ELF-1 (cell line): ENCODE measurements around the gene REST.
A peak's percentile ranks its signal among the peaks of the same experiment; 100 is the strongest.
"Not testable (repeated sequence)": the region's sequence is repeated elsewhere in the genome, so short reads cannot be mapped to it uniquely, and the experiment has no call there.

ENCODE experiments used
- DNase-seq: peaks from one replicate; pipeline ENCODE4 v3.0.0-alpha.2; 2016; ENCODE audit warnings: low read depth, low spot score

The REST gene, protein sequence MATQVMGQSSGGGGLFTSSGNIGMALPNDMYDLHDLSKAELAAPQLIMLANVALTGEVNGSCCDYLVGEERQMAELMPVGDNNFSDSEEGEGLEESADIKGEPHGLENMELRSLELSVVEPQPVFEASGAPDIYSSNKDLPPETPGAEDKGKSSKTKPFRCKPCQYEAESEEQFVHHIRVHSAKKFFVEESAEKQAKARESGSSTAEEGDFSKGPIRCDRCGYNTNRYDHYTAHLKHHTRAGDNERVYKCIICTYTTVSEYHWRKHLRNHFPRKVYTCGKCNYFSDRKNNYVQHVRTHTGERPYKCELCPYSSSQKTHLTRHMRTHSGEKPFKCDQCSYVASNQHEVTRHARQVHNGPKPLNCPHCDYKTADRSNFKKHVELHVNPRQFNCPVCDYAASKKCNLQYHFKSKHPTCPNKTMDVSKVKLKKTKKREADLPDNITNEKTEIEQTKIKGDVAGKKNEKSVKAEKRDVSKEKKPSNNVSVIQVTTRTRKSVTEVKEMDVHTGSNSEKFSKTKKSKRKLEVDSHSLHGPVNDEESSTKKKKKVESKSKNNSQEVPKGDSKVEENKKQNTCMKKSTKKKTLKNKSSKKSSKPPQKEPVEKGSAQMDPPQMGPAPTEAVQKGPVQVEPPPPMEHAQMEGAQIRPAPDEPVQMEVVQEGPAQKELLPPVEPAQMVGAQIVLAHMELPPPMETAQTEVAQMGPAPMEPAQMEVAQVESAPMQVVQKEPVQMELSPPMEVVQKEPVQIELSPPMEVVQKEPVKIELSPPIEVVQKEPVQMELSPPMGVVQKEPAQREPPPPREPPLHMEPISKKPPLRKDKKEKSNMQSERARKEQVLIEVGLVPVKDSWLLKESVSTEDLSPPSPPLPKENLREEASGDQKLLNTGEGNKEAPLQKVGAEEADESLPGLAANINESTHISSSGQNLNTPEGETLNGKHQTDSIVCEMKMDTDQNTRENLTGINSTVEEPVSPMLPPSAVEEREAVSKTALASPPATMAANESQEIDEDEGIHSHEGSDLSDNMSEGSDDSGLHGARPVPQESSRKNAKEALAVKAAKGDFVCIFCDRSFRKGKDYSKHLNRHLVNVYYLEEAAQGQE

DNA sequence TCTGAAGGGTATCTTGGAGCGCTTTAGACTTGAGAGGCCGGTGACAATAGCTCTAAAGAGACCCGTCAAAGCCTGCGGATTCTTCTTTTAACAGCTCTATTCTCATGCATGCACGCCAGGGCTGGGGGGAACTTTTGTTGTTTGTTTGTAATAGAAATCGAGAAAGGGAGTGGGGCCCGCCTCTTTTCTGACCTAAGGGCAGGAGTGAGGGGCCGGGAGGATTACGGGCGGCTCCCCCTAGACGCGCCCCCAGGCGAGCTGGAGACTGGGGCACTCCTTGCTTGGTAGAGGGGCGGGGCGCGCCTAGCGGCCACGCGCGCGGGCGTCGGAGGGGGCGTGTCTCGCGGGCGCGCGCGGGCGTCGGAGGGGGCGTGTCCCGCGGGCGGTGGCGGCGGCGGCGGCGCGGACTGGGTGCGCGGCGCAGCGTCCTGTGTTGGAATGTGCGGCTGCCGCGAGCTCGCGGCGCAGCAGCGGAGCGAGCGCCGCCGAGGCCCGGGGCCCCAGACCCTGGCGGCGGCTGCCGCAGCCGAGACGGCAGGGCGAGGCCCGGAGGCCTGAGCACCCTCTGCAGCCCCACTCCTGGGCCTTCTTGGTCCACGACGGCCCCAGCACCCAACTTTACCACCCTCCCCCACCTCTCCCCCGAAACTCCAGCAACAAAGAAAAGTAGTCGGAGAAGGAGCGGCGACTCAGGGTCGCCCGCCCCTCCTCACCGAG is at the start of gene REST:
REST (plus strand) TSS at position 412 of the 717 bp plus-strand sequence. CDS start 2,739 bp downstream, outside the sequence.
- peak; percentile 98 for DNase-seq

DNA sequence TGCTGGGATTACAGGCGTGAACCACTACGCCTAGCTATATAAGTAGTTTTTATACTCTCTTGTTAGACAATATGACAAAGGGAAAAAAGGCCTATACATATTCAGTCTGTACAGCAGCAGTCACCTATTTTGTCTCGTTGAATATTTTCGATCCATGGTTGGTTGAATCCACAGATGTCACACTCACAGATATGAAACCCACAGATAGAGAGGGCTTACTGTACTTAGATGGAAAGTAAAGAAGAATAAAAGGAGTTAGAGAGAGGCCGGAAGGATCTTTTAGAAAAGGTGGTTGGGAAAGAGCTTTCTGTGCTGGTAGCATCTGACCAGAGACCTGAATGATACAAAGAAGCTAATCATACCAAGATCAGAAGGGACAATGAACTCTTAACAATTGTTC is 47.9 kb upstream of the REST start:
- DNase-seq, result no peak

DNA sequence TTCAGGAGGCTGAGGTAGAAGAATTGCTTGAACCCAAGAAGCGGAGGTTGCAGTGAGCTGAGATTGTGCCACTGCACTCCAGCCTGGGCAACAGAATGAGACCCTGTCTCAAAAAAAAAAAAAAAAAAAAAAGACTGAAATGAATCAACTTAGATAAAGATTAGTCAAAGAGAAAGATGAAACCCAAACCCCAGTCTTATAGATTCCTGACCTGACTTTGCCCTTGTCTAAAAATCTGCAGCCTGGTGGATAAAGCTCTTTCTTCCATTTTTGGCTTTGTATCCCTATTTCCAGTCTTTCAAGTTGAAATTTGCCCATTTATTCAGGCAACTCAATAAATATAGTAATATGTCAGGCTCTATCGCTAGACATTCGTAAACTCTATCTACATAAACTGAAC is 46.9 kb upstream of the REST start:
- no peak for DNase-seq

DNA sequence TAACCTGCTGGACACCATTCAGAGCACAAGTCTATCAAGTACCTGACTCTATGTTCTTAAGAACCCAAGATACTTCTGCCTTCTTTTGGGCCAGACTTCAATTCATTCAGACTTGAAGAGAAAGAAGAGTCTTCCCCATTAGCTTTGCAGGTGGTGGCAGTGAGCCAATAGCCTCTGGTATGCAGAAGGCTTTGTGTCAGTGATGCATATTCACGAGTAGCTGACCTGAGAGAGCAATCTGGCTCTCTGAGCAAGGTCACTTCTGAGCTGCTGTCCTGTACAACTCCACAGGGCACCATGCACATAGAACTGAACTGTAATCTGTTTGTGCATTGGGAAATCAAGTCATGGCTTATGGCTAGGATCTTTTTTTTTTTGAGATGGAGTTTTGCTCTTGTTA is 46.3 kb upstream of the REST start:
- DNase-seq, result peak; percentile 47

DNA sequence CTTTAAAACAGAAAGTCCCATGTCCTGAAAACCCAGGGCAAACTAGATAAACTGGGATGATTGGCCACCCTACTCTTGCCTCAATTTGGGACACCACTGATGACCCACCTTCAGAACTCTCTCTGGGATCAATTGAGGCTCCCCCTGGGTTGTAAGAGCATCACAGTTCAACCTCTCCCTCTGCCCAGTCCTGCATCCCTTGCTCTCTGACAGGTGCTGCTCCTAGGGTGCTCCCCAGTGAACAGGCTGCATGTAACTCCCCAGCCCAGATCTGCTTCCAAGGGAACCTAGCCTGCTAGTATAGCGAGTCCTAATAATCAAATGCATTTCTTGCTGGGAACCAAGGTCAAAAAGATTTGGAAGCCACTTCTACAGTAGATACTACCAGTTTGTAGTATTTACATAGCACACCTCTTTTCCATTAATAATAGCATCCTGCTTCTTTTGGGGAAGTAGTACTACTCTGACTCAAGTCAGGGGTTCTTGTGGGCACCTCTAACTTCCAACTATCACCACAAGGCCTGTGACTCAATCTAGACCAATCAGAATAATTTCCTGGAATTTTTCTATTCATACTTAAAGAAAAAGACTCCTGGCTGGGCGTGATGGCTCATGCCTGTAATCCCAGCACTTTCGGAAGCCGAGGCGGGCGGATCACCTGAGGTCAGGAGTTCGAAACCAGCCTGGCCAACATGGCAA is 44.1 kb upstream of the REST start:
- DNase-seq, result no peak

DNA sequence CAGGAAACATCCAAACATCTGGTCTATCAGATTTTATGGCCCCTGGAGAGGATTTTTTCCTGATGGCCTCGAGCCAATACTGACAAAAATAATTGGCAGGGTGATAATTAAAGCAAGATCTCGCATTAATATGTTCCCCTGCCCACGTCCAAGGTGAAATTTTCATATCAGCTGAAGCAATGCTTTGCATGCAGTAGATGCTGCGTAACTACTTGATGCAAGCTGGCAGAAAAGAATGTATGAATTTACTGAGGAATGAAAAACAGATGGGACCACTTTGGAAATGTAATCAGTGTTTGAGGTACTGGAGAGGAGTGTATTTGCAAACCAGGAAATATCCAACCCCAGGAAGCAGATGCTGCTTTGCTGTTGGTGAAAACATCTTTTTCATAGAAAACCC is 36.8 kb upstream of the REST start:
- DNase-seq, result no peak

DNA sequence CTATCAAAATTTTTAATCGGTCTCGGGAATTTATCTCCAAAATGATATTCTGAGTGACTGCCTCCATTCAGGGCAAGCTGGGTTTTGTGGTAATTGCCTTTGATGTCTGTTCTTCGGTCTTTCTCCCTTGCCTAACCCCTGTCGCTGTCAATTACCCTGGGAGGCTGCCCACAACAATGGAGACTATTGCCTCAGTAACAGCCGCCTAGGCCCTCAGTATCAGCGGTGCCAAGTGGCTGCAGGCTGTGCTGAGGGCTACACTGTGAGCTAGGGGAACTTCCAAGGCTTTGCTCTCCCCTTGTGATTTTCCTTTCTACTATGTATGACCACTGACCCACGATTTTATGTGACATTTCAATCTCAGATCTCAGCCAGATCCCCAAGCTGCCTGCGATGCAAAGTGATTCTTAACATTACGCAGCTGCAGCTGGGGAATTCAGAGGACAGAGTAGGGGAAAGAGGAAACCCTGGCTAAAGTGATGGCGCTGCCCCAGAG is 36.3 kb upstream of the REST start:
- DNase-seq, result peak; percentile 85

DNA sequence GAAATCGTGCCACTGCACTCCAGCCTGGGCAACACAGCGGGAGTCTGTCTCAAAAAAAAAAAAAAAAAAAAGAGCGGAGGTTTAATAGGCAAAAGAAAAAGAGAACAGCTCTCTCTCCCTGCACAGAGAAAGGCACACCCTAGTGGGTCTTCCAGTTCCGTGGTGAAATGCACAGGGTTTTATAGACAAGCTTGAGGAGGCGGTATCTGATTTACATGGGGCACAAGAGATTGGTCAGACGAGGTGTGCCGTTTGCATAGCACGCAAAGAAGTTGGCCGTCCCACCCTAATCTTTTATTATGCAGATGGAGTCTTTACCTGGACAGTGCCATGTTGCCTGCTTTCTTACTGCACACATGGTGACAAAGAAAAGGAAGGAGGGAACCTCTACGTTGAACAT is 33.5 kb upstream of the REST start:
- DNase-seq, result peak; percentile 92

DNA sequence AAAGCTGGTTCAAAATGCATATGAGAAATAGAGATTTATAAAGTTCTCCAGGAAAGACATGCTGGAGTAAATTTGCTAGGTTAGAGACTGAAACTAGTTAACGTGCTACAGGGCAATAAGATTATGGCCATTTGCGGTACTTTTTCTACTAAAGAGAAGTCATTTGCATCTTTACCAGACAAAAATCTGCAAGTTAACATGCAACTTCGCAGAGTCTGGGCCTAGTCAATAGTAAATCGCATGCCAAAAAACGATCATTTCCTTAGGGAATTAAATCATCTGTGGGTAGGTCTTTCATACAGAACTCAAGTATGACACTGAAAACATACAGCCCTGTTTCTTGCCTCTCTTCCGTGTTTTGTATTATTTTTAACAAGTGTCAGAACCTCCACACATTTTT is 32.8 kb upstream of the REST start:
- no peak for DNase-seq

DNA sequence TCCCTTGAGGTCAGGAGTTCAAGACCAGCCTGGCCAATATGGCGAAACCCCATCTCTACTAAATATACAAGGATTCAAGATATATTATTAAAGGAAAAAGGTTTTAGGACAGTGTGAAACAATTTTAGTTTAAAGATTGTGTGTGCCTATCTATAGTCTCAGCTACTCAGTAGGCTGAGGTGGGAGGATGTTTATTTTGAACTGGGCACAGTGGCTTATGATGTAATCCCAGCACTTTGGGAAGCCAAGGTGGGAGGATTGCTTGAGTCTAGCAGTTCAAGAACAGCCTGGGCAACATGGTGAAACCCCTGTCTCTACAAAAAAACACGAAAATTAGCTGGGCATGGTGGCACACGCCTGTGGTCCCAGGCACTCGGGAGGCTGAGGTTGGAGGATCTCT is 31.4 kb upstream of the REST start:
- DNase-seq, result no peak

DNA sequence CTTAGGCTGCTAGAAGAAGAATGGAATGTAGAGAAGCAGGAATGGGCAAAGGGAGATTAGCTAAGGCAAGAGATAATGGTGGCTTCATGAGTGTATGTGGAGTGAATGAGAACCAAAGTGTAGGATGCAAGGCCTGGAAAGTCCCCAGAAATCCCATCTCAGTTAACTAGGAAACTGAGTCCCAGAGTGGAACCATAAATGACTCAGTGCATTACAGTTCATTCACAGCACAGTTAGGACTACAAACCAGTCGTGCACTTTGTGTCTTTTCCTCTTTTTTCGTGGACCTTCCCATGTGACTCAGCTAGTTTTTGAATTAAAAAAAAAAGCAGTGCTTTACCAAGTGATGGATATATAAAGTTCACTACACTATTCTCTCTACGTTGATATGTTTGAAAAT is 27.7 kb upstream of the REST start:
- no peak for DNase-seq

DNA sequence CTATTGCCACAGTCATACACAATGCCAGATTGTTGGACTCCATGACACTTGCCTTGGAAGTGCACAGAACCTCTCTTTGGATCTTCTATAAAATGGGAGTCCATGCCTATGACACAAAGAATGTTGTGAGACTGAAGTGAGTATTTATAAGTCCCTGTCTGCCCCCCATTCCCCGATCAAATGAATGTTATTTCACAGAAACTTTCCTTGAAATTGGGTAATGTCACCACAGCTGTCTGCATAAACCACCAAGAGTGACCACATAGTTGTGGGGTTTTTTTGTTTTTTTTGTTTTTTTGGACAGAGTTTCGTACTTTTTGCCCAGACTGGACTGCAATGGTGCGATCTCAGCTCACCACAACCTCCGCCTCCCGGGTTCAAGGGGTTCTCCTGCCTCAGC is 27.1 kb upstream of the REST start:
- no peak for DNase-seq

DNA sequence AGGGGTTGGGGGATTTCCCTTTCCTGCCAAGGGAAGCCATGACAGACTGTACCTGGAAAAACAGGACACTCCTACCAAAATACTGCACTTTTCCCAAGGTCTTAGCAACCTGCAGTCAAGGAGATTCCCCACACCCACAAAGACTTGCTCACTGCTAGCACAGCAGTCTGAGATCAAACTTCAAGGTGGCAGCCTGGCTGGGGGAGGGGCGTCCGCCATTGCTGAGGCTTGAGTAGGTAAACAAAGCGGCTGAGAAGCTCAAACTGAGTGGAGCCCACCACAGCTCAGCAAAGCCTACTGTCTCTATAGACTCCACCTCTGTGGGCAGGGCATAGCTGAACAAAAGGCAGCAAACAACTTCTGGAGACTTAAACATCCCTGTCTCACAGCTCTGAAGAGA is 23.2 kb upstream of the REST start:
- peak; percentile 63 for DNase-seq

DNA sequence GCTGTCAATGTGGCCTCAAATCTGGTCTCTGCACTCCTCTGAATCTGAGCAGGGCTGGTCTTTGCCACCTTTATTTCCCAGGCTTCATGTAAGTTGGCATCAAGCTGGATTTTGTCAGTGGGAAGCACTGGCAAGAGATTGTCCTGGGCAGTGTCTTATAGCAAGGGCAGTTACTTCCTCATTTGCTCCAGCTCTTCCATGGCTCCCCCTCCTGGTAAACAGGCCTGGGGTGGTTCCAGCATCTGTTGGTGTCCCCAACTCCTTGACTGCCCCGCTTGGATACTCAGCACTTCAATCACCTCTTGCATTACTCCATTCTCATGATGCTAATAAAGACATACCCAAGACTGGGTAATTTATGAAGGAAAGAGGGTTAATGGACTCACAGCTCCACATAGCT is 15.0 kb upstream of the REST start:
- no peak for DNase-seq

DNA sequence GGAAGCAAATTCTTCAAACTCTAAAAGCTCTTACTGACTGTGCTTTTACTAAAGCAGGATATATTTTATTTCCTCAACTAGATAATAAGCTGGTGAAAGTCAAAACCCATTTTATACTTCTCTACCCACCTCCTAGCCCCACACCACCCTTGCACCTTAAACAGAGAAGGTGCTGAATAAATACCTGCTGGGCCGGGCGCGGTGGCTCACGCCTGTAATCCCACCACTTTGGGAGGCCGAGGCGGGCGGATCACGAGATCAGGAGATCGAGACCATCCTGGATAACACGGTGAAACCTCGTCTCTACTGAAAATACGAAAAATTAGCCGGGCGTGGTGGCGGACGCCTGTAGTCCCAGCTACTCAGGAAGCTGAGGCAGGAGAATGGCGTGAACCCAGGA is 9.9 kb upstream of the REST start:
- DNase-seq, result not testable (repeated sequence)

DNA sequence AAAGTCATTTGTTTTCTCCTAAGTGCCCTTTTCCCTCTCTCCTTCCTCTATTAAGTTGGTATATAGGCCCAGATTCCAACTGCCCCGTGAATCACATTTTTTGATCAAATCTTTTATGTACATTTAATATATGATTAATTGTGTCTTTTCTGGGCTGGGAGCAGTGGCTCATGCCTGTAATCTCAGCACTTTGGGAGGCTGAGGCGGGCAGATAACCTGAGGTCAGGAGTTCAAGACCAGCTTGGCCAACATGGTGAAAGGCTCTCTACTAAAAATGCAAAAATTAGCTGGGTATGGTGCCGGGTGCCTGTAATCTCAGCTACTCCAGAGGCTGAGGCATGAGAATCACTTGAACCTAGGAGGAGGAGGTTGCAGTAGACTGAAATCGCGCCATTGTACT is 7.5 kb upstream of the REST start:
- DNase-seq, result not testable (repeated sequence)

DNA sequence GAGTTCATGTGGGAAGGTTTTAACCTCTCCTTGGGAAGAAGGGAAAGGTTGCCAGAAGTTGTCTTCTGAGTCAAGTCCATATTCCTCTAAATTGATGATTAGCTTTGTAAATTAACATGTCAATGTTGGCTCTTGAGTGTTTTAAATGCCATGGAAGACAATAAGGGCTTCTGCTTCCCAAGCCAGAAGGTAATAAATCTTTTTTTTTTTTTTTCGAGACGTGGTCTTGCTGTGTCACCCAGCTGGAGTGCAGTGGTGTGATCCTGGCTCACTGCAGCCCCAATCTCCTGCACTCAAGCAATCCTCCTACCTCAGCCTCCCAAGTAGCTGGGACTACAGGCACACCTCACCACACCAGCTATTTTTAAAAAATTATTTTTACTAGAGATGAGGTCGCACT is 5.0 kb upstream of the REST start:
- DNase-seq, result no peak

DNA sequence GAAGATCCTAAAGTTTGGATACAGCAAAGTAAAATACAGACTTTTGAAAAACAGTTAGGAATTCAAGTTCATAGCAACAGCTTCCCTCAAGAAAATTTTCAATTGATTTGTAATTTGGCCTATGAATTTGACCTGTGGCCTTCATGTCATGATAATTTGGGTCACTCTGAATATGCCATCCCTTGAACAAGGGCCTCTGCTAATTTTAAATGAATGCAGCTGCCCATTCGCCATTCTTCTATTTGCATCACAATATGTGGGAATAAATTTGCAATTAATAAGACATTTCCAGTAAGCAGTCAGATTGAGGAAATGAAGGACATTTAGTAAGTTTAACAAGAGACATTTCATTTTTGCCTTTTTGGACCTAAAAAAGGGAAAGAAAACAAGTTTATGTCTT is 1.9 kb upstream of the REST start:
- DNase-seq, result no peak

DNA sequence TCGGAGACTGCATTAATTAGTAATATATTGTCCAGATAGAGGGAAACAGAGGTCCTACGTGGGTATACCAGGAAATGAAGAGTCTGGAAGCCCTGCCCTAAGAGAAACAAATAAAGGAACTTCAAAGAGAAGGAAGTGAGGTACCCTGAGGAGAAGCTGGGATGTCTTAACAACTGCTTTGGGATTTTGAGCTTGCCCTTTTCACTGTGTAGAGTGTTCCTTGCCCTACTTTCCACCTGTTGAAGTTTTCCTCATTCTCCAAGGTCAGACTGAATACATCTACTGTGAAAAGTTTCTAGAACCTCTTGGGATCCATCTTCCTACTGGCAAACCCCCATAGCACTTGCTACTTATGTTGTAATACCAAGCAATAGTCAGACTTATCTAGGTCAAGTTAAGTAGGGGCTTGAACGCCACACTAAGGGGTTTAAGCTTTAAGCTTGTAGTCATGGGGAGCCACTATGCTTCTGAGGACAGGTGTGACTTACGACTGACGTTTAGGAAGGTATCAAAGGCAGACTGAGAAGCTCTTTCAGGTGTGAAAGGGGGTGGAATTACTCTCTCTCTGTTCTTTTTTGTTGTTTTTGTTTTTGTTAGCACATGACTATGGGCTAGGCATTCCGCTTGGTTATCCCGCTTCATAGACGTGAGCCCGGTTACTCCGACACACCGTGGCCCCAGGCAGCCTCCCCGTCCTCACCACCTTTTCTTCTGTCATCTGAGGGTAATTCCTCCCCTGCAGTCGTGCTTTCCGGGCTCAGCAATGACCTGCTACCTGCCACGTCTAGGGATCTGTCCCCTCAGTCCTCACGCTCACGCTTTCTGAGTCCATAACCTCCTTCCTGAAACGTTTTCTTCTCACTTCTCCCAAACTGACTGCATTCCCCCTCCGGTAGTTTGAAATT is 959 bp upstream of the REST start:
- no peak for DNase-seq
